ENCODE results near the gene NUDT15. TPM values are rescaled to one million over a fixed set of nuclear protein-coding genes. Genes with fewer than 3 reads are reported as not detected.

The NUDT15 gene
- total RNA-seq, 1 donor from 2014 or later = 13.7 TPM

- Mint-ChIP-seq H3K4me1 (ENCODE audit: low read depth, unreplicated experiment) (peaks cover 11% of the 10 kb centered on the region), H3K36me3 (ENCODE audit: unreplicated experiment) (no peaks in the 10 kb centered on the region), H3K27me3 (ENCODE audit: unreplicated experiment) (peaks cover 7% of the 10 kb centered on the region), H3K4me3 (ENCODE audit: unreplicated experiment) (no peak overlapping the region), H3K27ac (ENCODE audit: unreplicated experiment) (no peak overlapping the region), H3K9me3 (ENCODE audit: unreplicated experiment) (peaks cover 11% of the 10 kb centered on the region)
- no peak for DNase-seq
- no peak for TF ChIP-seq CTCF (IDR thresholded peaks at IDR 0.05; ENCODE audit: partially characterized antibody, unreplicated experiment)
These were observed 33.3 kb upstream of the NUDT15 start for GRCh38 chr13:48004201-48004600.

- Mint-ChIP-seq H3K27ac (ENCODE audit: unreplicated experiment) (no peak overlapping the region), H3K4me3 (ENCODE audit: unreplicated experiment) (no peak overlapping the region), H3K27me3 (ENCODE audit: unreplicated experiment) (peaks cover 5% of the 10 kb centered on the region), H3K36me3 (ENCODE audit: unreplicated experiment) (no peaks in the 10 kb centered on the region), H3K9me3 (ENCODE audit: unreplicated experiment) (peaks cover 8% of the 10 kb centered on the region), H3K4me1 (ENCODE audit: low read depth, unreplicated experiment) (peaks cover 11% of the 10 kb centered on the region)
- TF ChIP-seq CTCF (IDR thresholded peaks at IDR 0.05; ENCODE audit: partially characterized antibody, unreplicated experiment) = no peak
- DNase-seq = no peak
These were observed 31.1 kb upstream of the NUDT15 start for GRCh38 chr13:48006396-48006795.

DNA sequence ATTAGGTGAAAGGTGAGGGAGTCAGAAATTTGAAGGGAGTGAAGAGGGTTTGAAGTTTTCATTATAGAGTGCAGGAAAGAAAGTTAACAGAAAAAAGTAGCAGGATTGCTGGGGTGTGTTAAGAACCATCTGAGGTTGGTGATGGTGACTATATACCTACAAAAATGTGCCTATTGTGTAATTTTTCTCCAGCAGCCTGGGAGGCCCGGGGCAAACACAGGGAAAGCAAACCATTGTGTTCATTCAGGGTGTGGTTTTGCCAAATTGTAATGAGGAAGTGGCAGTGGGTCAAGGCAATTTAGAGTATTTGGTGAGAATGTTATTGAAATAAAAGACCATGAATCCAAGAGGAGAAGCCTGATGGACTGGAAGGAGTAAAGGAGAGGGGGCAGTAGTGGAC lies 28.2 kb upstream of the NUDT15 start:
- Mint-ChIP-seq H3K9me3 (ENCODE audit: unreplicated experiment) (no peaks in the 10 kb centered on the region), H3K36me3 (ENCODE audit: unreplicated experiment) (no peaks in the 10 kb centered on the region), H3K4me3 (ENCODE audit: unreplicated experiment) (no peak overlapping the region), H3K27ac (ENCODE audit: unreplicated experiment) (no peak overlapping the region), H3K27me3 (ENCODE audit: unreplicated experiment) (no peaks in the 10 kb centered on the region), H3K4me1 (ENCODE audit: low read depth, unreplicated experiment) (no peaks in the 10 kb centered on the region)
- no peak for DNase-seq
- no peak for TF ChIP-seq CTCF (IDR thresholded peaks at IDR 0.05; ENCODE audit: partially characterized antibody, unreplicated experiment)

DNA sequence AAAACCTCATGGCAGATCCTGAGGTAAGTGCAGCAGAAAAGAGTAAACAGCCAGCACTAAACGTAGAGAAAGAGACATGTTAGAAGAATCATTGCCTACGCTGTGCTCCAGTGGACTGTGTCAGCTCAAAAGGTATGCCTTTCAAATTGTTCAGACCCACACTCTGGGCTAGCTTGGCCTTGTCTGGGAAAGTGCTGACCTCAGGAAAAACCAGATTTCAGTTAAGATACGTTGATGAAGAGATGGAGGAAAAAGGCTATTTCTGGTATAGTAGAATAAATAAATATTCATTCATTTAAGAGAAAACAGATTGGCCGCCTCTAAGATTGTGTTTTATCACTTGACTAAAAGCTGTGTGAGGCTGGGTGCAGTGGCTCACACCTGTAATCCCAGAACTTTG lies 26.8 kb upstream of the NUDT15 start:
- no peak for DNase-seq
- H3K36me3 Mint-ChIP-seq (ENCODE audit: unreplicated experiment) = no peaks in the 10 kb centered on the region
- no peak overlapping the region for H3K4me3 Mint-ChIP-seq (ENCODE audit: unreplicated experiment)
- no peaks in the 10 kb centered on the region for H3K27me3 Mint-ChIP-seq (ENCODE audit: unreplicated experiment)
- H3K9me3 Mint-ChIP-seq (ENCODE audit: unreplicated experiment) = no peaks in the 10 kb centered on the region
- no peak overlapping the region for H3K27ac Mint-ChIP-seq (ENCODE audit: unreplicated experiment)
- no peak for TF ChIP-seq CTCF (IDR thresholded peaks at IDR 0.05; ENCODE audit: partially characterized antibody, unreplicated experiment)
- no peaks in the 10 kb centered on the region for H3K4me1 Mint-ChIP-seq (ENCODE audit: low read depth, unreplicated experiment)

GRCh38 chr13:48012668-48013067 lies 24.9 kb upstream of the NUDT15 start:
- no peaks in the 10 kb centered on the region for H3K4me1 Mint-ChIP-seq (ENCODE audit: low read depth, unreplicated experiment)
- no peaks in the 10 kb centered on the region for H3K27me3 Mint-ChIP-seq (ENCODE audit: unreplicated experiment)
- H3K27ac Mint-ChIP-seq (ENCODE audit: unreplicated experiment) = no peak overlapping the region
- no peaks in the 10 kb centered on the region for H3K9me3 Mint-ChIP-seq (ENCODE audit: unreplicated experiment)
- DNase-seq = no peak
- no peaks in the 10 kb centered on the region for H3K36me3 Mint-ChIP-seq (ENCODE audit: unreplicated experiment)
- TF ChIP-seq CTCF (IDR thresholded peaks at IDR 0.05; ENCODE audit: partially characterized antibody, unreplicated experiment) = no peak
- H3K4me3 Mint-ChIP-seq (ENCODE audit: unreplicated experiment) = no peak overlapping the region

All from glutamatergic neuron (in vitro differentiated cells).